Measurements from ENCODE around the gene CLTCL1. TPM values are rescaled to one million over a fixed set of nuclear protein-coding genes. Genes with fewer than 3 reads are reported as not detected.

CLTCL1 gene
- total RNA-seq, 1 donor from 2014 or later, result 28.2 TPM

DNA sequence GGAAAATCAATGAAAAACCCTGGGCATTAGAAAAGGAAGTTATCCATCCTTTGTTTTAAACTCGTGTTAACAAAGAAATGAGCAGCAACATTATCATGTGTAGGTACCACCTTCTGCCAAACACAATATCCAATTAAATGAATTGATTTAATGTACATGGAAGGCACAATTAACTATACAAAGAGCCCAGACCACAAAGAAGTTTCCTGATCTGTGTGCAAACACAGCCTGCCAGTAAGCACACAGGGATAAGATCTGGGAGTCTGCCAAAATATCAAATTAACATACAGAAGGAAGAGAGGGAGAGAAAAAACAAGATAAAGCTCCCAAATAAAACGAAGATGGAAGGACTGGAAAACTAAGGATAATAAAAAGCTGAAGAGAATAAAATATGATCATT is 58.9 kb downstream of the CLTCL1 start:
- Histone ChIP-seq H3K4me3 (ENCODE audit: low read depth, low read length) (no peak overlapping the region), H3K36me3 (ENCODE audit: control insufficient read depth, insufficient read depth, low read length) (no peaks in the 10 kb centered on the region), H3K27me3 (ENCODE audit: control insufficient read depth, insufficient read depth, low read length) (no peaks in the 10 kb centered on the region)
- no peak for DNase-seq (ENCODE audit: low read depth)
- TF ChIP-seq, protein P1, sequence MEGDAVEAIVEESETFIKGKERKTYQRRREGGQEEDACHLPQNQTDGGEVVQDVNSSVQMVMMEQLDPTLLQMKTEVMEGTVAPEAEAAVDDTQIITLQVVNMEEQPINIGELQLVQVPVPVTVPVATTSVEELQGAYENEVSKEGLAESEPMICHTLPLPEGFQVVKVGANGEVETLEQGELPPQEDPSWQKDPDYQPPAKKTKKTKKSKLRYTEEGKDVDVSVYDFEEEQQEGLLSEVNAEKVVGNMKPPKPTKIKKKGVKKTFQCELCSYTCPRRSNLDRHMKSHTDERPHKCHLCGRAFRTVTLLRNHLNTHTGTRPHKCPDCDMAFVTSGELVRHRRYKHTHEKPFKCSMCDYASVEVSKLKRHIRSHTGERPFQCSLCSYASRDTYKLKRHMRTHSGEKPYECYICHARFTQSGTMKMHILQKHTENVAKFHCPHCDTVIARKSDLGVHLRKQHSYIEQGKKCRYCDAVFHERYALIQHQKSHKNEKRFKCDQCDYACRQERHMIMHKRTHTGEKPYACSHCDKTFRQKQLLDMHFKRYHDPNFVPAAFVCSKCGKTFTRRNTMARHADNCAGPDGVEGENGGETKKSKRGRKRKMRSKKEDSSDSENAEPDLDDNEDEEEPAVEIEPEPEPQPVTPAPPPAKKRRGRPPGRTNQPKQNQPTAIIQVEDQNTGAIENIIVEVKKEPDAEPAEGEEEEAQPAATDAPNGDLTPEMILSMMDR (IDR thresholded peaks at IDR 0.05; ENCODE audit: insufficient read depth, low read length, poor library complexity, severe bottlenecking), result no peak

DNA sequence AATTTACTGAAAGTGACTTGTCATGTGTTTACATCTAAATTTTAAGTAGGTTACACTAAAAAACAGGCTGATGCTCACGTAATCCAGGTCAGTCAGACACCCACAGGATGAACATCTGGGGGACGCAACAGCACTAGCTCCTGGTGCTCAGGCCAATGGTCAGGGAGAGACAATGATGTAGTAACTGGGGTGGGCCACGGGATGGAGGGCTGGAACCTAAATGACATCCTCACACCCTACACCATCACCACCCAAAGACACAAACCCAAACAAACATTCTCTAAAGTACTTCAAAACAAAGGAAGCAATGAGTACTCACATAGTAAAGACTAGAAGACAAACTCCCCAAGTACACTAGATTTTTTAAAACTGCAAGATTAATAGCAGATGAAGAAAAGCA is 59.5 kb downstream of the CLTCL1 start:
- Histone ChIP-seq H3K36me3 (ENCODE audit: control insufficient read depth, insufficient read depth, low read length) (no peaks in the 10 kb centered on the region), H3K27me3 (ENCODE audit: control insufficient read depth, insufficient read depth, low read length) (no peaks in the 10 kb centered on the region), H3K4me3 (ENCODE audit: low read depth, low read length) (no peak overlapping the region)
- no peak for DNase-seq (ENCODE audit: low read depth)
- TF ChIP-seq, protein P1 (IDR thresholded peaks at IDR 0.05; ENCODE audit: insufficient read depth, low read length, poor library complexity, severe bottlenecking), result no peak

DNA sequence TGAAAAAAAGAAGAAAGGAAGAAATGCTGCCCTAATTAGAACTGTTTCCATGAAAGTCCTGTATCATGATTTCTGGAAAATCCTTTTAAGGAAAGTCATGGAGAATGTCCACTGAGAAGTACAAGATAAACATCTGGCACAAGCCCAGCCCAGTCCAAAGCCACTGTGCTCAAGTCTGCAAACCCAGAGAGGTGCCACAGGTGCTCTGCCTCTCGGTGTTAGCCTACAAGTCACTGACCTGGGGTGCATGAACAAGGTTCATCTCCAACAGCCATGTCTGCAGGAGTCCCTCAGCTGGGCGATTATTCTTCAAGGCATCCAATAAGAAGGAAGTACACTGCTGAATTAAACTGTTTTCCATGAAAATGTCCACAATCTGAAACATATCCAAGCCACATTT is 61.9 kb downstream of the CLTCL1 start:
- no peak overlapping the region for H3K4me3 ChIP-seq (ENCODE audit: low read depth, low read length)
- H3K27me3 ChIP-seq (ENCODE audit: control insufficient read depth, insufficient read depth, low read length), result no peaks in the 10 kb centered on the region
- TF ChIP-seq, protein P1 (IDR thresholded peaks at IDR 0.05; ENCODE audit: insufficient read depth, low read length, poor library complexity, severe bottlenecking), result no peak
- no peaks in the 10 kb centered on the region for H3K36me3 ChIP-seq (ENCODE audit: control insufficient read depth, insufficient read depth, low read length)
- no peak for DNase-seq (ENCODE audit: low read depth)

DNA sequence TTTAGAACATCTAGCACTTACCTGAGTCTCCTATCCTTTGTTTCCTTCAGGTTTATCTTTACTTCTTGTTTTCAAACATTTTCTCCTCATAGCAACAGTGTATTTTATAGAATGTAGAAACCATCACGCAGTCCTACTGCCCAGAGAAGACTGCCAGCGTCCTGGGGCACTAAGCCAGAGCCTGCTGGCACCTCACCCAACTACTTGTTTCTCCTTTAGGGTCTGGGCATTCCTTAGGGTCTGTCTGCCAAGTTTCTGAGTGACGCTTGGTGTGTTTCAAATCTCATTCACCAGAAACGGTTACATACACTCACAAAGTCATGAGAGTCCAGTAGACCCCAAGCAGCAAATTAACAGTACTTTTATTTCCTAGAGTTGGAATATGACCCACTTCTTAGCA is 63.3 kb downstream of the CLTCL1 start:
- no peaks in the 10 kb centered on the region for H3K36me3 ChIP-seq (ENCODE audit: control insufficient read depth, insufficient read depth, low read length)

GRCh38 chr22:19226428-19226827 is 65.1 kb downstream of the CLTCL1 start:
- Histone ChIP-seq H3K4me3 (ENCODE audit: low read depth, low read length) (no peak overlapping the region), H3K27me3 (ENCODE audit: control insufficient read depth, insufficient read depth, low read length) (no peaks in the 10 kb centered on the region), H3K36me3 (ENCODE audit: control insufficient read depth, insufficient read depth, low read length) (no peaks in the 10 kb centered on the region)
- no peak for DNase-seq (ENCODE audit: low read depth)
- TF ChIP-seq, protein P1 (IDR thresholded peaks at IDR 0.05; ENCODE audit: insufficient read depth, low read length, poor library complexity, severe bottlenecking), result no peak

More for the DNA sequence above, 63.3 kb downstream of the CLTCL1 start:
- H3K27me3 ChIP-seq (ENCODE audit: control insufficient read depth, insufficient read depth, low read length), result no peaks in the 10 kb centered on the region
- no peak overlapping the region for H3K4me3 ChIP-seq (ENCODE audit: low read depth, low read length)
- no peak for DNase-seq (ENCODE audit: low read depth)
- TF ChIP-seq, protein P1 (IDR thresholded peaks at IDR 0.05; ENCODE audit: insufficient read depth, low read length, poor library complexity, severe bottlenecking), result no peak

GRCh38 chr22:19225560-19225959 is 66.0 kb downstream of the CLTCL1 start:
- Histone ChIP-seq H3K4me3 (ENCODE audit: low read depth, low read length) (no peak overlapping the region), H3K36me3 (ENCODE audit: control insufficient read depth, insufficient read depth, low read length) (no peaks in the 10 kb centered on the region), H3K27me3 (ENCODE audit: control insufficient read depth, insufficient read depth, low read length) (no peaks in the 10 kb centered on the region)
- TF ChIP-seq, protein P1 (IDR thresholded peaks at IDR 0.05; ENCODE audit: insufficient read depth, low read length, poor library complexity, severe bottlenecking), result no peak
- DNase-seq (ENCODE audit: low read depth), result no peak
